Esophagus (tissue), 2 donors: ENCODE data around the gene PARD3. TPM values are rescaled to one million over a fixed set of nuclear protein-coding genes. Genes with fewer than 3 reads are reported as not detected.

Source experiments
- H3K27ac ChIP-seq, 2 donors: one replicate each; pipeline ENCODE4 v1.5.1; 2013; ENCODE audit warnings: low read depth in 2 of 2, mild to moderate bottlenecking in 2 of 2, inconsistent platforms in 1 of 2, low read length in 1 of 2, moderate library complexity in 1 of 2
- H3K27me3 ChIP-seq, 2 donors: one replicate each; pipeline ENCODE4 v1.6.1; 2013; ENCODE audit warnings: low read length in 2 of 2, control low read depth in 1 of 2, mild to moderate bottlenecking in 1 of 2; ENCODE audit not compliant: insufficient read depth in 2 of 2, control insufficient read depth in 1 of 2
- H3K36me3 ChIP-seq, 2 donors: one replicate each; pipeline ENCODE4 v1.6.1; 2013; ENCODE audit warnings: low read length in 1 of 2; ENCODE audit not compliant: control insufficient read depth in 2 of 2, insufficient read depth in 2 of 2
- H3K4me1 ChIP-seq, 2 donors: one replicate each; pipeline ENCODE4 v1.6.1; 2013; ENCODE audit warnings: low read length in 1 of 2; ENCODE audit not compliant: control insufficient read depth in 2 of 2, insufficient read depth in 2 of 2
- H3K4me3 ChIP-seq, 2 donors: one replicate each; pipeline ENCODE4 v1.5.1; 2013; ENCODE audit warnings: low read length in 2 of 2, mild to moderate bottlenecking in 2 of 2, low read depth in 1 of 2, moderate library complexity in 1 of 2
- H3K9me3 ChIP-seq, 2 donors: one replicate each; pipeline ENCODE4 v1.6.1; 2013; ENCODE audit warnings: mild to moderate bottlenecking in 2 of 2, low read depth in 1 of 2, low read length in 1 of 2, moderate library complexity in 1 of 2; ENCODE audit not compliant: control insufficient read depth in 2 of 2, insufficient read depth in 1 of 2
- WGBS, 2 donors: extraction: QIAGEN DNeasy Blood & Tissue Kit; methylation state at CpG; one replicate each; pipeline ENCODE4 v1.1.7; 2013; 5-methylcytosine and 5-hydroxymethylcytosine counted together
- polyA plus RNA-seq, 2 donors: library from polyadenylated mRNA; stranded (reverse); fragments of 200-250 nt; gene quantifications; one replicate each; pipeline ENCODE4 v1.2.3, GENCODE V29; 2013
- donor health status: healthy with polysubstance abuse.
- donor health status: Bipolar disorder and iron deficiency.

The PARD3 gene
- polyA plus RNA-seq, 2 donors = 40.3 to 71.3 TPM

- H3K36me3 ChIP-seq = no peaks in the 10 kb centered on the region
- peaks cover 8 to 10% of the 10 kb centered on the region in 2 donors for H3K4me1 ChIP-seq
- no peaks in the 10 kb centered on the region for H3K9me3 ChIP-seq
- WGBS, 2 donors = 45 to 56% methylated on average over 7 of the region's 7 CpGs
- no peak overlapping the region for H3K4me3 ChIP-seq
- H3K27me3 ChIP-seq = no peaks in the 10 kb centered on the region
- H3K27ac ChIP-seq = peak overlapping the region; percentile 56 to 78
Observed at GRCh38 chr10:34731885-34732701, 83.0 kb downstream of the PARD3 start.

DNA sequence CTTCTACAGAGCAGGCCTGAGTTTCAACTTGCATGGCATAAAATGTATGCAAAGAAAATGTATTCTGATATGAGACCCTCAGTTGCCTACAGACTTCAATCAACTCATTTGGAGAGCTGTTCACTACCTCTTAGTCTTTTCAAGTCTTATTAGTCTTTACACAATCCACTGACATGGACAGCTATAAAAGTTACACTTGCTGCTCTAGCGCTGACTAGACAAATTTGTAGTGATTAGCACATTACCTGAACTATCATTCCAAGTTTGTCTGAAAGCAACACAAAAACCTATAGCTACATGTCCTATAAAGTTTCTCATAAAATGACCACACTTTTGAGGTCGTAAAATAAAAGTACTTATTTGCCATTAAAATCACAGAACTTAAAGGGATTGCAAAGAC lies 83.9 kb downstream of the PARD3 start:
- Histone ChIP-seq H3K27ac (peak overlapping the region in 1 of 2 donors; percentile 16), H3K9me3 (no peaks in the 10 kb centered on the region), H3K4me3 (no peak overlapping the region), H3K36me3 (no peaks in the 10 kb centered on the region), H3K4me1 (peaks cover 8 to 11% of the 10 kb centered on the region in 2 donors), H3K27me3 (no peaks in the 10 kb centered on the region)
- WGBS, 2 donors = 80 to 81% methylated on average over 2 of the region's 2 CpGs

- WGBS, 2 donors = 92 to 93% methylated on average over 7 of the region's 7 CpGs
- Histone ChIP-seq H3K4me3 (no peak overlapping the region), H3K4me1 (peaks cover 8 to 11% of the 10 kb centered on the region in 2 donors), H3K36me3 (no peaks in the 10 kb centered on the region), H3K27ac (peak overlapping the region in 1 of 2 donors; percentile 55), H3K27me3 (no peaks in the 10 kb centered on the region), H3K9me3 (no peaks in the 10 kb centered on the region)
Observed at GRCh38 chr10:34730726-34731125, 84.4 kb downstream of the PARD3 start.

- WGBS, 2 donors = 65 to 74% methylated on average over 5 of the region's 5 CpGs
- no peaks in the 10 kb centered on the region for H3K36me3 ChIP-seq
- H3K4me3 ChIP-seq = no peak overlapping the region
- no peaks in the 10 kb centered on the region for H3K27me3 ChIP-seq
- peaks cover 9 to 13% of the 10 kb centered on the region in 2 donors for H3K4me1 ChIP-seq
- peak overlapping the region in 1 of 2 donors; percentile 49 for H3K27ac ChIP-seq
- no peaks in the 10 kb centered on the region for H3K9me3 ChIP-seq
Observed at GRCh38 chr10:34729619-34730018, 85.5 kb downstream of the PARD3 start.

- WGBS, 2 donors = 93 to 94% methylated on average over 1 of the region's 1 CpG
- Histone ChIP-seq H3K27ac (peak overlapping the region; percentile 22 to 31), H3K4me3 (peak overlapping the region in 1 of 2 donors; percentile 35), H3K36me3 (no peaks in the 10 kb centered on the region), H3K9me3 (no peaks in the 10 kb centered on the region), H3K27me3 (no peaks in the 10 kb centered on the region), H3K4me1 (peaks cover 12 to 14% of the 10 kb centered on the region in 2 donors)
Observed at GRCh38 chr10:34728361-34728760, 86.7 kb downstream of the PARD3 start.

- Histone ChIP-seq H3K27ac (peak overlapping the region; percentile 36 to 68), H3K4me1 (peaks cover 10 to 12% of the 10 kb centered on the region in 2 donors)
- 55 to 67% methylated on average over 9 of the region's 9 CpGs for WGBS, 2 donors
Observed at GRCh38 chr10:34727595-34728033, 87.5 kb downstream of the PARD3 start.

GRCh38 chr10:34726862-34727261 lies 88.2 kb downstream of the PARD3 start:
- H3K27ac ChIP-seq = no peak overlapping the region
- H3K36me3 ChIP-seq = no peaks in the 10 kb centered on the region
- H3K4me3 ChIP-seq = no peak overlapping the region
- no peaks in the 10 kb centered on the region for H3K9me3 ChIP-seq
- H3K4me1 ChIP-seq = peaks cover 10 to 12% of the 10 kb centered on the region in 2 donors
- no peaks in the 10 kb centered on the region for H3K27me3 ChIP-seq

More at GRCh38 chr10:34727595-34728033, 87.5 kb downstream of the PARD3 start:
- H3K27me3 ChIP-seq = no peaks in the 10 kb centered on the region
- no peaks in the 10 kb centered on the region for H3K9me3 ChIP-seq
- H3K36me3 ChIP-seq = no peaks in the 10 kb centered on the region
- no peak overlapping the region for H3K4me3 ChIP-seq

- Histone ChIP-seq H3K4me1 (peaks cover 10 to 11% of the 10 kb centered on the region in 2 donors), H3K27ac (peak overlapping the region in 1 of 2 donors; percentile 60), H3K27me3 (no peaks in the 10 kb centered on the region), H3K9me3 (no peaks in the 10 kb centered on the region), H3K4me3 (no peak overlapping the region), H3K36me3 (no peaks in the 10 kb centered on the region)
- WGBS, 2 donors = 36 to 39% methylated on average over 10 of the region's 10 CpGs
Observed at GRCh38 chr10:34723750-34724149, 91.3 kb downstream of the PARD3 start.

GRCh38 chr10:34722404-34722803 lies 92.7 kb downstream of the PARD3 start:
- Histone ChIP-seq H3K9me3 (no peaks in the 10 kb centered on the region), H3K36me3 (no peaks in the 10 kb centered on the region), H3K27me3 (no peaks in the 10 kb centered on the region), H3K4me1 (peaks cover 8 to 13% of the 10 kb centered on the region in 2 donors), H3K4me3 (no peak overlapping the region), H3K27ac (peak overlapping the region in 1 of 2 donors; percentile 53)
- WGBS, 2 donors = 72 to 73% methylated on average over 4 of the region's 4 CpGs
